Endothelial cell of umbilical vein (primary cell): ENCODE measurements around the gene CXCL6.

Source experiments
- CTCF ChIP-seq, 2 donors: IDR thresholded peaks; 1 replicate in 1 of 2; 2 replicates in 1 of 2; pipeline ENCODE4 v1.5.1; 2011; ENCODE audit warnings: low read length in 2 of 2, mild to moderate bottlenecking in 2 of 2, moderate library complexity in 2 of 2, control low read depth in 1 of 2, inconsistent platforms in 1 of 2, low read depth in 1 of 2; ENCODE audit not compliant: insufficient read depth in 1 of 2; ENCODE audit errors: extremely low read depth in 1 of 2
- MAX ChIP-seq: IDR thresholded peaks from 2 replicates; pipeline ENCODE4 v1.6.1; 2011; ENCODE audit not compliant: insufficient read depth, insufficient read length
- POLR2A ChIP-seq: IDR thresholded peaks from 2 replicates; pipeline ENCODE4 v1.6.1; 2012; ENCODE audit warnings: low read depth, mild to moderate bottlenecking, control low read depth, low read length

- TF ChIP-seq POLR2A = no peak
- no peak for TF ChIP-seq CTCF (IDR thresholded peaks at IDR 0.05; ENCODE audit: extremely low read depth in 1 of 2, insufficient read depth in 1 of 2, low read depth in 1 of 2, low read length in 2 of 2)
- no peak for TF ChIP-seq MAX
Measured at GRCh38 chr4:73839071-73839470, 2.6 kb downstream of the CXCL6 start.
